Panc1 (cell line): ENCODE data around the gene SSTR5. TPM values are rescaled to one million over a fixed set of nuclear protein-coding genes. Genes with fewer than 3 reads are reported as not detected.

Experiments used
- ATAC-seq: fragments of 200-7000 bp; cut with Tn5 transposase; 2 replicates; pipeline ENCODE4 v1.9.1; 2020; ENCODE audit warnings: mild to moderate bottlenecking, moderate library complexity
- BruUV-seq: library from RNA; stranded (reverse); fragments of 400-500 nt; replicated peaks from 2 replicates; lab custom pipeline; 2021; lab: Mats Ljungman, UMichigan
- CTCF ChIA-PET: fragments of 300-600 bp; sonication (Branson Sonifier 250); formaldehyde crosslinking; loops from one replicate; lab custom pipeline; 2022; ENCODE audit warnings: antibody characterized with exemption; lab: Charles Lee
- POLR2A ChIA-PET: fragments of 300-600 bp; sonication (Branson Sonifier 250); formaldehyde crosslinking; loops from one replicate; lab custom pipeline; 2022; ENCODE audit warnings: antibody characterized with exemption; lab: Charles Lee
- DNase-seq: peaks from one replicate; pipeline ENCODE4 v3.0.0-alpha.2; 2010; ENCODE audit warnings: low read depth, low spot score
- H3K27ac ChIP-seq: 2 replicates; pipeline ENCODE4 v1.5.1; 2011; ENCODE audit warnings: mild to moderate bottlenecking, low read length, inconsistent platforms
- H3K27me3 ChIP-seq: fragments of 200-500 bp; sonication (Bioruptor generic); 2 replicates; pipeline ENCODE4 v1.6.0; 2014; ENCODE audit warnings: low read length, inconsistent platforms; ENCODE audit not compliant: control insufficient read depth, insufficient read depth
- H3K36me3 ChIP-seq: fragments of 200-500 bp; sonication (Bioruptor generic); 2 replicates; pipeline ENCODE4 v1.5.1; 2014; ENCODE audit warnings: inconsistent platforms, mild to moderate bottlenecking, low read length, moderate library complexity; ENCODE audit not compliant: control insufficient read depth, insufficient read depth
- H3K4me1 ChIP-seq: 2 replicates; pipeline ENCODE4 v1.5.1; 2011; ENCODE audit warnings: inconsistent platforms, mild to moderate bottlenecking, low read length, moderate library complexity; ENCODE audit not compliant: control insufficient read depth, insufficient read depth
- H3K4me3 ChIP-seq, 2 experiments: 2 replicates each; pipeline ENCODE4 v1.5.1; 2011 to 2012; ENCODE audit warnings: low read depth in 2 of 2, low read length in 2 of 2, mild to moderate bottlenecking in 2 of 2, inconsistent platforms in 1 of 2, moderate library complexity in 1 of 2
- H3K9me3 ChIP-seq: fragments of 200-500 bp; sonication (Bioruptor generic); 2 replicates; pipeline ENCODE4 v1.5.1; 2014; ENCODE audit warnings: low read depth, mild to moderate bottlenecking, inconsistent platforms, low read length, moderate library complexity; ENCODE audit not compliant: control insufficient read depth, insufficient read depth
- POLR2AphosphoS5 ChIP-seq: IDR thresholded peaks from 2 replicates; pipeline ENCODE4 v1.6.1; 2012; ENCODE audit warnings: mild to moderate bottlenecking, low read depth, low read length, moderate library complexity
- SIN3A ChIP-seq: IDR thresholded peaks from 2 replicates; pipeline ENCODE4 v1.6.1; 2012; ENCODE audit warnings: low read depth, mild to moderate bottlenecking, low read length, moderate library complexity, borderline replicate concordance; ENCODE audit not compliant: insufficient read depth
- TCF7L2 ChIP-seq: IDR thresholded peaks from 2 replicates; pipeline ENCODE4 v1.6.1; 2011; ENCODE audit warnings: mild to moderate bottlenecking, low read depth, low read length, inconsistent platforms
- in situ Hi-C: cut with HindIII; loops from 2 replicates; pipeline ENCODE4 v1.10.0; 2016; ENCODE audit warnings: low sequenced_read_pairs, low pct_unique_long_range_greater_than_20kb
- intact Hi-C: fragments of 100-400 bp; cut with micrococcal nuclease; formaldehyde crosslinking; loops from one replicate; pipeline ENCODE4 v1.10.0; 2022; ENCODE audit not compliant: unreplicated experiment
- total RNA-seq: library from RNA; stranded (reverse); gene quantifications from one replicate; pipeline ENCODE4 v1.2.1, GENCODE V29; 2021; ENCODE audit not compliant: unreplicated experiment
- TF ChIP-seq, protein P1 (sequence below): fragments of 450-650 bp; IDR thresholded peaks from 2 replicates; pipeline ENCODE4 v1.5.1; 2017; ENCODE audit warnings: mild to moderate bottlenecking
- TF ChIP-seq, protein P2 (sequence below), 2 experiments: IDR thresholded peaks; 2 replicates each; pipeline ENCODE4 v1.6.1; 2011 to 2012; ENCODE audit warnings: low read depth in 2 of 2, control low read depth in 1 of 2, low read length in 1 of 2, mild to moderate bottlenecking in 1 of 2, moderate library complexity in 1 of 2; ENCODE audit not compliant: insufficient read depth in 1 of 2

SSTR5 gene
- total RNA-seq, 1 experiment from 2014 or later = 2.8 TPM

GRCh38 chr16:1129106-1129960 lies 56.8 kb downstream of the SSTR5 start:
- in situ Hi-C loops = no loop called here
- ATAC-seq (no peak), DNase-seq (no peak)
- no peaks in the 10 kb centered on the region for H3K36me3 ChIP-seq
- TF ChIP-seq, protein P1, sequence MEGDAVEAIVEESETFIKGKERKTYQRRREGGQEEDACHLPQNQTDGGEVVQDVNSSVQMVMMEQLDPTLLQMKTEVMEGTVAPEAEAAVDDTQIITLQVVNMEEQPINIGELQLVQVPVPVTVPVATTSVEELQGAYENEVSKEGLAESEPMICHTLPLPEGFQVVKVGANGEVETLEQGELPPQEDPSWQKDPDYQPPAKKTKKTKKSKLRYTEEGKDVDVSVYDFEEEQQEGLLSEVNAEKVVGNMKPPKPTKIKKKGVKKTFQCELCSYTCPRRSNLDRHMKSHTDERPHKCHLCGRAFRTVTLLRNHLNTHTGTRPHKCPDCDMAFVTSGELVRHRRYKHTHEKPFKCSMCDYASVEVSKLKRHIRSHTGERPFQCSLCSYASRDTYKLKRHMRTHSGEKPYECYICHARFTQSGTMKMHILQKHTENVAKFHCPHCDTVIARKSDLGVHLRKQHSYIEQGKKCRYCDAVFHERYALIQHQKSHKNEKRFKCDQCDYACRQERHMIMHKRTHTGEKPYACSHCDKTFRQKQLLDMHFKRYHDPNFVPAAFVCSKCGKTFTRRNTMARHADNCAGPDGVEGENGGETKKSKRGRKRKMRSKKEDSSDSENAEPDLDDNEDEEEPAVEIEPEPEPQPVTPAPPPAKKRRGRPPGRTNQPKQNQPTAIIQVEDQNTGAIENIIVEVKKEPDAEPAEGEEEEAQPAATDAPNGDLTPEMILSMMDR = no peak
- TF ChIP-seq SIN3A = no peak
- no peak for TF ChIP-seq TCF7L2
- no peak for TF ChIP-seq POLR2AphosphoS5
- TF ChIP-seq, protein P2, sequence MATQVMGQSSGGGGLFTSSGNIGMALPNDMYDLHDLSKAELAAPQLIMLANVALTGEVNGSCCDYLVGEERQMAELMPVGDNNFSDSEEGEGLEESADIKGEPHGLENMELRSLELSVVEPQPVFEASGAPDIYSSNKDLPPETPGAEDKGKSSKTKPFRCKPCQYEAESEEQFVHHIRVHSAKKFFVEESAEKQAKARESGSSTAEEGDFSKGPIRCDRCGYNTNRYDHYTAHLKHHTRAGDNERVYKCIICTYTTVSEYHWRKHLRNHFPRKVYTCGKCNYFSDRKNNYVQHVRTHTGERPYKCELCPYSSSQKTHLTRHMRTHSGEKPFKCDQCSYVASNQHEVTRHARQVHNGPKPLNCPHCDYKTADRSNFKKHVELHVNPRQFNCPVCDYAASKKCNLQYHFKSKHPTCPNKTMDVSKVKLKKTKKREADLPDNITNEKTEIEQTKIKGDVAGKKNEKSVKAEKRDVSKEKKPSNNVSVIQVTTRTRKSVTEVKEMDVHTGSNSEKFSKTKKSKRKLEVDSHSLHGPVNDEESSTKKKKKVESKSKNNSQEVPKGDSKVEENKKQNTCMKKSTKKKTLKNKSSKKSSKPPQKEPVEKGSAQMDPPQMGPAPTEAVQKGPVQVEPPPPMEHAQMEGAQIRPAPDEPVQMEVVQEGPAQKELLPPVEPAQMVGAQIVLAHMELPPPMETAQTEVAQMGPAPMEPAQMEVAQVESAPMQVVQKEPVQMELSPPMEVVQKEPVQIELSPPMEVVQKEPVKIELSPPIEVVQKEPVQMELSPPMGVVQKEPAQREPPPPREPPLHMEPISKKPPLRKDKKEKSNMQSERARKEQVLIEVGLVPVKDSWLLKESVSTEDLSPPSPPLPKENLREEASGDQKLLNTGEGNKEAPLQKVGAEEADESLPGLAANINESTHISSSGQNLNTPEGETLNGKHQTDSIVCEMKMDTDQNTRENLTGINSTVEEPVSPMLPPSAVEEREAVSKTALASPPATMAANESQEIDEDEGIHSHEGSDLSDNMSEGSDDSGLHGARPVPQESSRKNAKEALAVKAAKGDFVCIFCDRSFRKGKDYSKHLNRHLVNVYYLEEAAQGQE (IDR thresholded peaks at IDR 0.05; ENCODE audit: insufficient read depth in 1 of 2, low read depth in 2 of 2, low read length in 1 of 2) = no peak
- no peak overlapping the region for H3K27ac ChIP-seq
- peaks cover 10% of the 10 kb centered on the region; the same call in 1 of the 2 replicates for H3K4me1 ChIP-seq
- POLR2A ChIA-PET = no interaction called here
- no peaks in the 10 kb centered on the region for H3K9me3 ChIP-seq
- H3K4me3 ChIP-seq = no peak overlapping the region
- intact Hi-C loops = no loop called here
- no peaks in the 10 kb centered on the region for H3K27me3 ChIP-seq
- CTCF ChIA-PET = no interaction called here
- BruUV-seq = no TSS peak

DNA sequence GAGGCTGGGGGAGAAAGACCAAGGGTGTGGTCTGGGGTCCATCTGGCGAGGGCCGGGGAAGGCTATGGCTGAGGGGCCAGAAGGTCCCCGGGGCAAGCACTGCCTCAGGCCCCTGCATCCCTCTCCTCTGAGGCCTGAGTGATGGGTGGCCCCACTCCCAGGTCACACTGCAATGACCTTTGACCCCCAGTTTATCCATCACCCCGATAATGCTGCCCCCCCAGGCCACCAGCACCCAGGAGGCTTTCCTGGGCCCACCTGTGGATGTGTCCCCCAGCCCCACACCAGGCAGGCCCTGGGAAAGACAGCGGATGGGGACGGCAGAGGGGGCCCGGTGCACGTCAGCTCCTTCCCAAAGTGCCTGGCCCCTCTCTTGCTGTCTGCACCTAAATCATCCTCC lies 57.8 kb downstream of the SSTR5 start:
- no peak for DNase-seq
- BruUV-seq = no TSS peak
- no peaks in the 10 kb centered on the region for H3K9me3 ChIP-seq
- no peak overlapping the region for H3K4me3 ChIP-seq
- no peak overlapping the region for H3K27ac ChIP-seq
- H3K36me3 ChIP-seq = no peaks in the 10 kb centered on the region
- H3K4me1 ChIP-seq = peaks cover 6% of the 10 kb centered on the region; the same call in 1 of the 2 replicates
- POLR2A ChIA-PET = no interaction called here
- CTCF ChIA-PET = no interaction called here
- in situ Hi-C loops (no loop called here), intact Hi-C loops (no loop called here)
- TF ChIP-seq SIN3A (no peak), POLR2AphosphoS5 (no peak), TCF7L2 (no peak)
- TF ChIP-seq, protein P1 = no peak
- TF ChIP-seq, protein P2 (IDR thresholded peaks at IDR 0.05; ENCODE audit: insufficient read depth in 1 of 2, low read depth in 2 of 2, low read length in 1 of 2) = no peak
- no peaks in the 10 kb centered on the region for H3K27me3 ChIP-seq
- ATAC-seq = no peak
